Vagina (tissue), 2 donors: ENCODE results near the gene CBX4. TPM values are rescaled to one million over a fixed set of nuclear protein-coding genes. Genes with fewer than 3 reads are reported as not detected.

Experiments
- DNase-seq, 2 donors: peaks; one replicate each; pipeline ENCODE4 v3.0.0-alpha.2; 2017; ENCODE audit errors: extremely low spot score in 2 of 2
- H3K27ac ChIP-seq: fragments of 200-600 bp; sonication (generic); one replicate; pipeline ENCODE4 v1.5.1; 2019
- H3K27me3 ChIP-seq: fragments of 200-600 bp; sonication (generic); one replicate; pipeline ENCODE4 v1.5.1; 2019
- H3K36me3 ChIP-seq, 2 donors: fragments of 200-600 bp; sonication (generic); one replicate each; pipeline ENCODE4 v1.5.1; 2017 to 2019
- H3K4me1 ChIP-seq: fragments of 200-600 bp; sonication (generic); one replicate; pipeline ENCODE4 v1.5.1; 2019
- H3K4me3 ChIP-seq, 2 donors: fragments of 200-600 bp; sonication (generic); 1 replicate in 1 of 2; 2 replicates in 1 of 2; pipeline ENCODE4 v1.5.1; 2016 to 2019
- H3K9me3 ChIP-seq: fragments of 200-600 bp; sonication (generic); one replicate; pipeline ENCODE4 v1.5.1; 2019
- POLR2A ChIP-seq, 2 donors: fragments of 450-650 bp; IDR thresholded peaks; one replicate each; pipeline ENCODE4 v1.6.1; 2017; ENCODE audit warnings: antibody characterized with exemption in 2 of 2, mild to moderate bottlenecking in 2 of 2, moderate library complexity in 2 of 2
- POLR2AphosphoS5 ChIP-seq, 2 donors: sonication (generic); formaldehyde crosslinking; IDR thresholded peaks; one replicate each; pipeline ENCODE4 v1.9.0; 2017; ENCODE audit warnings: antibody characterized with exemption in 2 of 2, mild to moderate bottlenecking in 2 of 2, low read depth in 1 of 2; ENCODE audit not compliant: insufficient read depth in 1 of 2
- intact Hi-C: fragments of 100-400 bp; cut with DNase I; formaldehyde crosslinking; loops from one replicate; pipeline ENCODE4 v1.15.1; 2023
- total RNA-seq: library from RNA; depleted of rRNA; stranded (reverse); fragments of >200 nt; gene quantifications from one replicate; pipeline ENCODE4 v1.2.3, GENCODE V29; 2016
- TF ChIP-seq, protein P1 (sequence below), 3 experiments: fragments of 450-650 bp in 2 of 3; fragments of 200-600 bp in 1 of 3; sonication (generic) in 1 of 3; IDR thresholded peaks; one replicate each; pipeline ENCODE4 v1.5.1; 2017 to 2019; ENCODE audit warnings: antibody characterized with exemption in 3 of 3, mild to moderate bottlenecking in 2 of 3, moderate library complexity in 2 of 3

Gene CBX4
- total RNA-seq, 1 donor from 2014 or later, result 13.0 TPM

GRCh38 chr17:79835470-79835899 is 3.8 kb downstream of the CBX4 start:
- Histone ChIP-seq H3K27ac (no peak overlapping the region), H3K27me3 (no peaks in the 10 kb centered on the region), H3K9me3 (no peaks in the 10 kb centered on the region), H3K36me3 (peaks cover 0 to 17% of the 10 kb centered on the region in 2 donors), H3K4me1 (peaks cover 54% of the 10 kb centered on the region), H3K4me3 (no peak overlapping the region)
- no peak for TF ChIP-seq POLR2A (IDR thresholded peaks at IDR 0.05)
- no peak for TF ChIP-seq POLR2AphosphoS5 (IDR thresholded peaks at IDR 0.05; ENCODE audit: insufficient read depth in 1 of 2, low read depth in 1 of 2)
- TF ChIP-seq, protein P1, sequence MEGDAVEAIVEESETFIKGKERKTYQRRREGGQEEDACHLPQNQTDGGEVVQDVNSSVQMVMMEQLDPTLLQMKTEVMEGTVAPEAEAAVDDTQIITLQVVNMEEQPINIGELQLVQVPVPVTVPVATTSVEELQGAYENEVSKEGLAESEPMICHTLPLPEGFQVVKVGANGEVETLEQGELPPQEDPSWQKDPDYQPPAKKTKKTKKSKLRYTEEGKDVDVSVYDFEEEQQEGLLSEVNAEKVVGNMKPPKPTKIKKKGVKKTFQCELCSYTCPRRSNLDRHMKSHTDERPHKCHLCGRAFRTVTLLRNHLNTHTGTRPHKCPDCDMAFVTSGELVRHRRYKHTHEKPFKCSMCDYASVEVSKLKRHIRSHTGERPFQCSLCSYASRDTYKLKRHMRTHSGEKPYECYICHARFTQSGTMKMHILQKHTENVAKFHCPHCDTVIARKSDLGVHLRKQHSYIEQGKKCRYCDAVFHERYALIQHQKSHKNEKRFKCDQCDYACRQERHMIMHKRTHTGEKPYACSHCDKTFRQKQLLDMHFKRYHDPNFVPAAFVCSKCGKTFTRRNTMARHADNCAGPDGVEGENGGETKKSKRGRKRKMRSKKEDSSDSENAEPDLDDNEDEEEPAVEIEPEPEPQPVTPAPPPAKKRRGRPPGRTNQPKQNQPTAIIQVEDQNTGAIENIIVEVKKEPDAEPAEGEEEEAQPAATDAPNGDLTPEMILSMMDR (IDR thresholded peaks at IDR 0.05), result no peak
- no peak for DNase-seq
- intact Hi-C loops, result no loop called here

GRCh38 chr17:79834565-79835469 is 4.4 kb downstream of the CBX4 start:
- no peak overlapping the region for H3K4me3 ChIP-seq
- no peaks in the 10 kb centered on the region for H3K27me3 ChIP-seq
- H3K36me3 ChIP-seq, result peaks cover 0 to 17% of the 10 kb centered on the region in 2 donors
- no peak overlapping the region for H3K27ac ChIP-seq
- DNase-seq, result no peak
- H3K9me3 ChIP-seq, result no peaks in the 10 kb centered on the region
- TF ChIP-seq, protein P1 (IDR thresholded peaks at IDR 0.05), result peak in 1 of 3 experiments; percentile 27
- no peak for TF ChIP-seq POLR2A (IDR thresholded peaks at IDR 0.05)
- intact Hi-C loops, result no loop called here
- peaks cover 47% of the 10 kb centered on the region for H3K4me1 ChIP-seq

GRCh38 chr17:79833744-79834564 is 5.3 kb downstream of the CBX4 start:
- intact Hi-C loops, result no loop called here
- Histone ChIP-seq H3K9me3 (no peaks in the 10 kb centered on the region), H3K36me3 (peaks cover 0 to 17% of the 10 kb centered on the region in 2 donors), H3K4me3 (no peak overlapping the region), H3K4me1 (peaks cover 44% of the 10 kb centered on the region), H3K27ac (no peak overlapping the region), H3K27me3 (no peaks in the 10 kb centered on the region)
- no peak for DNase-seq
- TF ChIP-seq POLR2AphosphoS5 (IDR thresholded peaks at IDR 0.05; ENCODE audit: insufficient read depth in 1 of 2, low read depth in 1 of 2) (no peak), POLR2A (IDR thresholded peaks at IDR 0.05) (no peak)
- TF ChIP-seq, protein P1 (IDR thresholded peaks at IDR 0.05), result no peak

GRCh38 chr17:79833110-79833450 is 6.2 kb downstream of the CBX4 start:
- TF ChIP-seq POLR2A (IDR thresholded peaks at IDR 0.05), result no peak
- TF ChIP-seq POLR2AphosphoS5 (IDR thresholded peaks at IDR 0.05; ENCODE audit: insufficient read depth in 1 of 2, low read depth in 1 of 2), result no peak
- TF ChIP-seq, protein P1 (IDR thresholded peaks at IDR 0.05), result no peak
- Histone ChIP-seq H3K9me3 (no peaks in the 10 kb centered on the region), H3K4me1 (peaks cover 43% of the 10 kb centered on the region), H3K36me3 (peaks cover 0 to 17% of the 10 kb centered on the region in 2 donors), H3K4me3 (no peak overlapping the region), H3K27me3 (no peaks in the 10 kb centered on the region), H3K27ac (no peak overlapping the region)
- no peak for DNase-seq
- intact Hi-C loops, result no loop called here
